ENCODE data around the gene SH3TC1.

- TF ChIP-seq CTCF (IDR thresholded peaks at IDR 0.05; ENCODE audit: low read depth, low read length, poor library complexity, severe bottlenecking) (peak; percentile 34), EZH2phosphoT487 (IDR thresholded peaks at IDR 0.05; ENCODE audit: borderline replicate concordance, low read length) (no peak)
Measured at GRCh38 chr4:8238515-8239053, 39.5 kb downstream of the SH3TC1 start.
